ENCODE data around the gene SNX1. TPM values are rescaled to one million over a fixed set of nuclear protein-coding genes. Genes with fewer than 3 reads are reported as not detected.

SNX1 gene
- total and polyA plus RNA-seq, 2 of the 13 experiments (the other 11 are each of a cell fraction or from before 2014, with no cell fraction given), result 29.3 to 60.1 TPM

- TF ChIP-seq BCL3 (CRISPR knock-in tag; IDR thresholded peaks at IDR 0.05), result no peak
- no peak for TF ChIP-seq IKZF4 (CRISPR knock-in tag; IDR thresholded peaks at IDR 0.05; ENCODE audit: borderline replicate concordance, low read depth, not compliant biosample characterization)
- TF ChIP-seq RFXANK (CRISPR knock-in tag; IDR thresholded peaks at IDR 0.05), result no peak
- TF ChIP-seq GMEB2 (CRISPR knock-in tag; IDR thresholded peaks at IDR 0.05; ENCODE audit: low read depth), result peak; percentile 58; the same call in 1 of the 2 replicates
- no peak for TF ChIP-seq CENPT (CRISPR knock-in tag; IDR thresholded peaks at IDR 0.05; ENCODE audit: low read depth)
- no peak for TF ChIP-seq NFKBIZ (CRISPR knock-in tag; IDR thresholded peaks at IDR 0.05)
- no peak; the same call in 1 of the 2 replicates for TF ChIP-seq ZNF784 (CRISPR knock-in tag; IDR thresholded peaks at IDR 0.05; ENCODE audit: borderline replicate concordance)
- no peak for TF ChIP-seq MTERF4 (CRISPR knock-in tag; IDR thresholded peaks at IDR 0.05)
- TF ChIP-seq TOE1 (CRISPR knock-in tag; IDR thresholded peaks at IDR 0.05), result no peak
- 0 out of 2 replicates have a peak, but pooled peaks have one; percentile 9 for TF ChIP-seq FOXK2 (IDR thresholded peaks at IDR 0.05)
- TF ChIP-seq RFXAP (CRISPR knock-in tag; IDR thresholded peaks at IDR 0.05; ENCODE audit: borderline replicate concordance), result peak; percentile 32; the same call in 1 of the 2 replicates
- TF ChIP-seq KDM3A (CRISPR knock-in tag; IDR thresholded peaks at IDR 0.05; ENCODE audit: low read depth), result 0 out of 2 replicates have a peak, but pooled peaks have one; percentile 11
- TF ChIP-seq AKNA (CRISPR knock-in tag; IDR thresholded peaks at IDR 0.05; ENCODE audit: borderline replicate concordance), result no peak
- TF ChIP-seq ZC3H4 (CRISPR knock-in tag; IDR thresholded peaks at IDR 0.05; ENCODE audit: borderline replicate concordance), result no peak
- TF ChIP-seq RXRB (CRISPR knock-in tag; IDR thresholded peaks at IDR 0.05; ENCODE audit: borderline replicate concordance), result no peak
- no peak for TF ChIP-seq ZNF879 (CRISPR knock-in tag; IDR thresholded peaks at IDR 0.05)
- 0 out of 2 replicates have a peak, but pooled peaks have one; percentile 2 for TF ChIP-seq PREB (CRISPR knock-in tag; IDR thresholded peaks at IDR 0.05)
- TF ChIP-seq SETDB1 (CRISPR knock-in tag; IDR thresholded peaks at IDR 0.05; ENCODE audit: borderline replicate concordance), result no peak
Measured at GRCh38 chr15:64093627-64094417, 2.0 kb upstream of the SNX1 start, which contains the start of gene CIAO2A (continued).

Measured in HepG2 (cell line).